A549 (cell line): ENCODE data around the gene ECI1.

Experiments
- BHLHE40 ChIP-seq: IDR thresholded peaks from 2 replicates; pipeline ENCODE4 v1.6.1; 2012; ENCODE audit warnings: low read depth, low read length, inconsistent platforms
- CTCF ChIP-seq: fragments of >200 bp; sonication (Bioruptor Twin); formaldehyde crosslinking; IDR thresholded peaks from 3 replicates; pipeline ENCODE4 v1.5.1; 2016
- EP300 ChIP-seq, 2 experiments: fragments of >200 bp; sonication (Bioruptor Twin); formaldehyde crosslinking; IDR thresholded peaks; 2 replicates in 1 of 2; 3 replicates in 1 of 2; pipeline ENCODE4 v1.6.1; 2016 to 2017
- HDAC2 ChIP-seq: fragments of 200-600 bp; sonication (generic); IDR thresholded peaks from 2 replicates; pipeline ENCODE4 v1.6.1; 2016
- JUN ChIP-seq, 2 experiments: fragments of >200 bp; sonication (Bioruptor Twin); formaldehyde crosslinking; IDR thresholded peaks; 2 replicates in 1 of 2; 3 replicates in 1 of 2; pipeline ENCODE4 v1.6.1; 2016 to 2017
- MAFK ChIP-seq: fragments of 450-650 bp; IDR thresholded peaks from 2 replicates; pipeline ENCODE4 v1.6.1; 2014; ENCODE audit not compliant: partially characterized antibody
- NPAS2 ChIP-seq: fragments of 250-450 bp; sonication (Bioruptor Pico); IDR thresholded peaks from 2 replicates; pipeline ENCODE4 v1.8.0; 2022; ENCODE audit warnings: mild to moderate bottlenecking, moderate library complexity, borderline replicate concordance
- POLR2A ChIP-seq: IDR thresholded peaks from 2 replicates; pipeline ENCODE4 v1.6.1; 2012; ENCODE audit warnings: mild to moderate bottlenecking, low read length
- RAD21 ChIP-seq, 2 experiments: fragments of >200 bp in 1 of 2; sonication (Bioruptor Twin) in 1 of 2; formaldehyde crosslinking in 1 of 2; IDR thresholded peaks in 1 of 2; conservative IDR thresholded peaks in 1 of 2; 2 replicates in 1 of 2; 3 replicates in 1 of 2; pipeline ENCODE4 v1.6.1; 2012 to 2018; ENCODE audit warnings: inconsistent platforms in 1 of 2
- RNF2 ChIP-seq: fragments of 200-600 bp; sonication (generic); IDR thresholded peaks from 2 replicates; pipeline ENCODE4 v1.6.1; 2016; ENCODE audit warnings: low read depth, mild to moderate bottlenecking, antibody characterized with exemption, moderate library complexity, borderline replicate concordance

GRCh38 chr16:2197765-2198164 lies 53.6 kb downstream of the ECI1 start:
- TF ChIP-seq JUN (IDR thresholded peaks at IDR 0.05) (no peak), CTCF (no peak), MAFK (no peak), RAD21 (conservative IDR thresholded peaks at IDR 0.05 in 1 of 2, IDR thresholded peaks at IDR 0.05 in 1 of 2) (no peak), RNF2 (no peak), POLR2A (no peak), HDAC2 (no peak), EP300 (IDR thresholded peaks at IDR 0.05) (no peak), NPAS2 (CRISPR knock-in tag) (no peak), BHLHE40 (no peak)
